Measurements from ENCODE around the gene TMPRSS13. TPM values are rescaled to one million over a fixed set of nuclear protein-coding genes. Genes with fewer than 3 reads are reported as not detected.

TMPRSS13 gene
- total RNA-seq, 1 experiment from 2014 or later = 0.50 TPM

- TF ChIP-seq CTCF (conservative IDR thresholded peaks at IDR 0.05) = no peak
- Histone ChIP-seq H3K27me3 (ENCODE audit: insufficient read depth, low read length) (no peaks in the 10 kb centered on the region), H3K23ac (ENCODE audit: insufficient read length, low read depth, low read length) (no peak overlapping the region), H4K91ac (ENCODE audit: insufficient read length, low read depth, low read length) (no peak overlapping the region), H3K14ac (ENCODE audit: insufficient read depth, low read length) (no peak overlapping the region), H2BK12ac (ENCODE audit: insufficient read length, low read depth, low read length) (no peak overlapping the region), H2AFZ (ENCODE audit: low read length) (no peak overlapping the region), H4K20me1 (ENCODE audit: control insufficient read depth, insufficient read depth, insufficient read length) (no peaks in the 10 kb centered on the region), H2BK15ac (ENCODE audit: low read depth, low read length) (no peak overlapping the region), H2BK120ac (ENCODE audit: low read depth, low read length, poor library complexity, severe bottlenecking) (no peak overlapping the region), H3K9ac (ENCODE audit: extremely low read depth, insufficient read length, low read length) (no peak overlapping the region), H3K79me2 (ENCODE audit: insufficient read depth, low read length) (no peaks in the 10 kb centered on the region), H3K4ac (ENCODE audit: low read depth, low read length) (no peak overlapping the region), H3T11ph (ENCODE audit: low read length) (no peak overlapping the region), H4K5ac (ENCODE audit: insufficient read length, low read depth, low read length) (no peak overlapping the region), H3K56ac (ENCODE audit: insufficient read length, low read depth, low read length) (no peak overlapping the region), H3K9me3 (ENCODE audit: control insufficient read depth, low read depth, low read length) (no peaks in the 10 kb centered on the region), H2BK5ac (ENCODE audit: insufficient read length, low read length) (no peak overlapping the region), H3K4me1 (ENCODE audit: insufficient read depth, low read length) (no peaks in the 10 kb centered on the region), H3K18ac (ENCODE audit: insufficient read length, low read depth, low read length) (no peak overlapping the region), H3K4me2 (ENCODE audit: insufficient read depth, insufficient read length, low read length) (no peak overlapping the region), H2AK5ac (ENCODE audit: insufficient read length, low read length) (no peak overlapping the region), H4K8ac (replicated peaks; ENCODE audit: insufficient read length, low read depth, low read length) (no peak overlapping the region), H3K23me2 (ENCODE audit: insufficient read length, low read depth, low read length, poor library complexity, severe bottlenecking) (no peaks in the 10 kb centered on the region), H2BK20ac (ENCODE audit: low read depth, low read length, poor library complexity, severe bottlenecking) (no peak overlapping the region), H3K79me1 (ENCODE audit: insufficient read depth, low read depth, low read length, poor library complexity, severe bottlenecking) (no peaks in the 10 kb centered on the region), H3K27ac (ENCODE audit: insufficient read length, low read depth, low read length) (no peak overlapping the region)
- peaks cover 8% of the 10 kb centered on the region for H3K27me3 Mint-ChIP-seq (ENCODE audit: low read depth)
- WGBS (ENCODE audit: extremely low coverage, insufficient read length, low lambda C conversion rate) = no CpG with 5 or more reads among the region's 15 CpGs
- no peaks in the 10 kb centered on the region for H3K36me3 Mint-ChIP-seq (ENCODE audit: insufficient read depth in 1 of 3, low read depth in 3 of 3)
- peaks cover 2 to 5% of the 10 kb centered on the region in 2 experiments; a peak in 2 of 4 replicates for H3K4me1 Mint-ChIP-seq
- no peak overlapping the region; a peak in 1 of 7 replicates for H3K27ac Mint-ChIP-seq
- H3K4me3 Mint-ChIP-seq = no peak overlapping the region
- no peaks in the 10 kb centered on the region for H3K9me3 Mint-ChIP-seq
- DNase-seq = no peak
Observed at GRCh38 chr11:117950993-117951961, 22.1 kb upstream of the TMPRSS13 start.
